K562 (cell line): ENCODE measurements around the gene QRICH1. TPM values are rescaled to one million over a fixed set of nuclear protein-coding genes. Genes with fewer than 3 reads are reported as not detected.

Source experiments
- FIP1L1 ChIP-seq: fragments of 200-400 bp; formaldehyde crosslinking; IDR thresholded peaks from 2 replicates; pipeline ENCODE4 v1.6.1; 2018; ENCODE audit warnings: mild to moderate bottlenecking, low read depth, low read length; ENCODE audit not compliant: poor library complexity, severe bottlenecking
- FOXK2 ChIP-seq, 2 experiments: fragments of 450-650 bp; IDR thresholded peaks in 1 of 2; conservative IDR thresholded peaks in 1 of 2; 2 replicates each; pipeline ENCODE4 v1.6.1; 2016; ENCODE audit warnings: low read depth in 2 of 2, mild to moderate bottlenecking in 1 of 2
- GTF2E2 ChIP-seq: fragments of 200-800 bp; sonication (Bioruptor generic); IDR thresholded peaks from 2 replicates; pipeline ENCODE4 v1.6.1; 2016; ENCODE audit warnings: missing genetic modification characterization, missing compliant biosample characterization
- HNRNPH1 ChIP-seq: fragments of 200-400 bp; formaldehyde crosslinking; optimal IDR thresholded peaks from 2 replicates; pipeline ENCODE3; 2017; ENCODE audit warnings: low read depth, mild to moderate bottlenecking, low read length, moderate library complexity
- MECOM ChIP-seq: fragments of 250-450 bp; sonication (Bioruptor Pico); IDR thresholded peaks from 2 replicates; pipeline ENCODE4 v1.8.0; 2022; ENCODE audit warnings: inconsistent platforms
- NR2F6 ChIP-seq: fragments of 450-650 bp; formaldehyde crosslinking; IDR thresholded peaks from 2 replicates; pipeline ENCODE4 v1.4.0; 2020; ENCODE audit warnings: mild to moderate bottlenecking
- PHF21A ChIP-seq: fragments of 450-650 bp; IDR thresholded peaks from 2 replicates; pipeline ENCODE4 v1.6.1; 2017; ENCODE audit warnings: low read depth, borderline replicate concordance
- SIN3A ChIP-seq, 2 experiments: fragments of 150-350 bp in 1 of 2; IDR thresholded peaks; 2 replicates each; pipeline ENCODE4 v1.6.1; 2011 to 2016; ENCODE audit warnings: borderline replicate concordance in 2 of 2, low read depth in 2 of 2, low read length in 2 of 2, mild to moderate bottlenecking in 2 of 2, moderate library complexity in 2 of 2; ENCODE audit not compliant: control insufficient read depth in 1 of 2
- SMAD3 ChIP-seq: fragments of 450-650 bp; formaldehyde crosslinking; conservative IDR thresholded peaks from 2 replicates; pipeline ENCODE4 v1.4.0; 2020; ENCODE audit warnings: mild to moderate bottlenecking
- SREBF1 ChIP-seq: fragments of 150-350 bp; IDR thresholded peaks from 2 replicates; pipeline ENCODE4 v1.6.1; 2014; ENCODE audit warnings: antibody characterized with exemption, low read depth, low read length, borderline replicate concordance
- TAF9B ChIP-seq: fragments of 450-650 bp; IDR thresholded peaks from 2 replicates; pipeline ENCODE4 v1.6.1; 2018; ENCODE audit warnings: mild to moderate bottlenecking; ENCODE audit not compliant: partially characterized antibody
- ZNF133 ChIP-seq: fragments of 250-450 bp; sonication (Bioruptor Pico); IDR thresholded peaks from 2 replicates; pipeline ENCODE4 v1.4.0; 2020; ENCODE audit warnings: mild to moderate bottlenecking
- ZNF316 ChIP-seq: fragments of 450-650 bp; IDR thresholded peaks from 2 replicates; pipeline ENCODE4 v1.6.1; 2016
- polyA plus RNA-seq, 8 experiments: library from polyadenylated mRNA; depleted of rRNA in 4 of 8; stranded (reverse) in 5 of 8; unstranded in 3 of 8; fragments of >200 nt; fragmentation: Nextera tagmentation in 2 of 8; fragmentation: Illumina TruSeq in 1 of 8; extraction: Ambion mirVana in 2 of 8; extraction: Trizol in 1 of 8; gene quantifications; 2 replicates each; pipeline versions ENCODE4 v1.2.1 to v1.2.3, GENCODE V29; 2011 to 2014; ENCODE audit warnings: inconsistent platforms in 1 of 8, missing spikeins in 1 of 8
- total RNA-seq, 7 experiments: library from RNA; depleted of rRNA in 6 of 7; stranded (reverse); fragments of >200 nt in 6 of 7; fragmentation: Illumina TruSeq in 2 of 7; extraction: Trizol in 2 of 7; gene quantifications; 2 replicates each; pipeline versions ENCODE4 v1.2.1 to v1.2.3, GENCODE V29; 2011 to 2021; ENCODE audit warnings: low replicate concordance in 1 of 7
- TF ChIP-seq, protein P1 (sequence below): fragments of 200-400 bp; formaldehyde crosslinking; IDR thresholded peaks from 2 replicates; pipeline ENCODE4 v1.6.1; 2017; ENCODE audit warnings: mild to moderate bottlenecking, low read depth, low read length, moderate library complexity
- TF ChIP-seq, protein P2 (sequence below): fragments of 250-450 bp; sonication (Bioruptor Pico); IDR thresholded peaks from 2 replicates; pipeline ENCODE4 v1.8.0; 2022; ENCODE audit warnings: inconsistent platforms, mild to moderate bottlenecking, moderate library complexity, borderline replicate concordance
- TF ChIP-seq, protein P3 (sequence below): fragments of 250-450 bp; sonication (Bioruptor Pico); IDR thresholded peaks from 2 replicates; pipeline ENCODE4 v1.5.0; 2020; ENCODE audit warnings: mild to moderate bottlenecking, borderline replicate concordance
- TF ChIP-seq, protein P4 (sequence below): fragments of 250-450 bp; sonication (Bioruptor Pico); IDR thresholded peaks from 2 replicates; pipeline ENCODE4 v1.9.0; 2021; ENCODE audit warnings: mild to moderate bottlenecking, inconsistent platforms
- TF ChIP-seq, protein P5 (sequence below): sonication (generic); formaldehyde crosslinking; IDR thresholded peaks from 2 replicates; pipeline ENCODE4 v1.8.0; 2022; ENCODE audit warnings: mild to moderate bottlenecking, missing genetic modification reagents

QRICH1 gene
- total and polyA plus RNA-seq, 9 of the 15 experiments (the other 6 are each of a cell fraction or from before 2014, with no cell fraction given), result 20.1 to 99.2 (median 56.7) TPM

DNA sequence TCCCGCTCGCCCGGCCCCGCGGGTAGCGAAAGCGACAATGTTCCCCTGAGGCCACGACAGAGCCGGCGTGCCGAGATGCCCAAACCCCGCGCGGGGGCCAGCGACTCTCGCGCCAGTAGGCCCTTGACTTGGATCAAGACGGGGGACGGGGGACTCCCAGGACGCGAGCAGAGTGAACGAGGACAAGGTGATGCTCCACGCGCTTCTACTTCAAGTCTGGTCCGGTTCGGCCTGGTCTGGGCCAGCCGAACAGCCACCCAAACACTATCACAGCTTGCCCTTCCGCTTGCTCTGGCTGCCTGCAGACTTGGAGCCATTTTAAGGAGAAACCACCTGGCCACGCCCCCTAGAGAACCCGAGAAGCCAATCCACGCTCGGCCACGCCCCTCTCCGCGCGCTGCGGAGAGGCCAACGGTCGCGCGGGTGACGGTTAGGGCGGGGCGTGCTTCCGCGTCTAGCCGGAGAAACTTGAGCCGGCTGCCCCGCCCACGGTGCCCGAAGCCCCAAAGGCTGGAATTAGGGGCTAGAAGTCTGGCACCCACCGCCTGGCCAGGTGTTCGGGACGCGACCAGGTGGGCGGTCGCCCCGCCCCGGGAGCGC is 72.6 kb downstream of the QRICH1 start (continued):
- TF ChIP-seq HNRNPH1, result no peak
- TF ChIP-seq FOXK2 (conservative IDR thresholded peaks at IDR 0.05 in 1 of 2, IDR thresholded peaks at IDR 0.05 in 1 of 2; ENCODE audit: low read depth in 2 of 2), result no peak
- peak; percentile 79 for TF ChIP-seq TAF9B
- no peak for TF ChIP-seq MECOM (CRISPR knock-in tag)
- TF ChIP-seq GTF2E2 (tag), result peak; percentile 87; the same call in 1 of the 2 replicates
- TF ChIP-seq ZNF133 (CRISPR knock-in tag), result no peak
- 0 out of 2 replicates have a peak, but pooled peaks have one; percentile 20 for TF ChIP-seq SMAD3
- no peak for TF ChIP-seq ZNF316
- 0 out of 2 replicates have a peak, but pooled peaks have one; percentile 4 for TF ChIP-seq PHF21A
- TF ChIP-seq, protein P1, sequence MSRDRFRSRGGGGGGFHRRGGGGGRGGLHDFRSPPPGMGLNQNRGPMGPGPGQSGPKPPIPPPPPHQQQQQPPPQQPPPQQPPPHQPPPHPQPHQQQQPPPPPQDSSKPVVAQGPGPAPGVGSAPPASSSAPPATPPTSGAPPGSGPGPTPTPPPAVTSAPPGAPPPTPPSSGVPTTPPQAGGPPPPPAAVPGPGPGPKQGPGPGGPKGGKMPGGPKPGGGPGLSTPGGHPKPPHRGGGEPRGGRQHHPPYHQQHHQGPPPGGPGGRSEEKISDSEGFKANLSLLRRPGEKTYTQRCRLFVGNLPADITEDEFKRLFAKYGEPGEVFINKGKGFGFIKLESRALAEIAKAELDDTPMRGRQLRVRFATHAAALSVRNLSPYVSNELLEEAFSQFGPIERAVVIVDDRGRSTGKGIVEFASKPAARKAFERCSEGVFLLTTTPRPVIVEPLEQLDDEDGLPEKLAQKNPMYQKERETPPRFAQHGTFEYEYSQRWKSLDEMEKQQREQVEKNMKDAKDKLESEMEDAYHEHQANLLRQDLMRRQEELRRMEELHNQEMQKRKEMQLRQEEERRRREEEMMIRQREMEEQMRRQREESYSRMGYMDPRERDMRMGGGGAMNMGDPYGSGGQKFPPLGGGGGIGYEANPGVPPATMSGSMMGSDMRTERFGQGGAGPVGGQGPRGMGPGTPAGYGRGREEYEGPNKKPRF, result no peak
- TF ChIP-seq FIP1L1, result peak; percentile 84
- TF ChIP-seq, protein P2, sequence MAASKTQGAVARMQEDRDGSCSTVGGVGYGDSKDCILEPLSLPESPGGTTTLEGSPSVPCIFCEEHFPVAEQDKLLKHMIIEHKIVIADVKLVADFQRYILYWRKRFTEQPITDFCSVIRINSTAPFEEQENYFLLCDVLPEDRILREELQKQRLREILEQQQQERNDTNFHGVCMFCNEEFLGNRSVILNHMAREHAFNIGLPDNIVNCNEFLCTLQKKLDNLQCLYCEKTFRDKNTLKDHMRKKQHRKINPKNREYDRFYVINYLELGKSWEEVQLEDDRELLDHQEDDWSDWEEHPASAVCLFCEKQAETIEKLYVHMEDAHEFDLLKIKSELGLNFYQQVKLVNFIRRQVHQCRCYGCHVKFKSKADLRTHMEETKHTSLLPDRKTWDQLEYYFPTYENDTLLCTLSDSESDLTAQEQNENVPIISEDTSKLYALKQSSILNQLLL (CRISPR knock-in tag), result no peak
- TF ChIP-seq, protein P3, sequence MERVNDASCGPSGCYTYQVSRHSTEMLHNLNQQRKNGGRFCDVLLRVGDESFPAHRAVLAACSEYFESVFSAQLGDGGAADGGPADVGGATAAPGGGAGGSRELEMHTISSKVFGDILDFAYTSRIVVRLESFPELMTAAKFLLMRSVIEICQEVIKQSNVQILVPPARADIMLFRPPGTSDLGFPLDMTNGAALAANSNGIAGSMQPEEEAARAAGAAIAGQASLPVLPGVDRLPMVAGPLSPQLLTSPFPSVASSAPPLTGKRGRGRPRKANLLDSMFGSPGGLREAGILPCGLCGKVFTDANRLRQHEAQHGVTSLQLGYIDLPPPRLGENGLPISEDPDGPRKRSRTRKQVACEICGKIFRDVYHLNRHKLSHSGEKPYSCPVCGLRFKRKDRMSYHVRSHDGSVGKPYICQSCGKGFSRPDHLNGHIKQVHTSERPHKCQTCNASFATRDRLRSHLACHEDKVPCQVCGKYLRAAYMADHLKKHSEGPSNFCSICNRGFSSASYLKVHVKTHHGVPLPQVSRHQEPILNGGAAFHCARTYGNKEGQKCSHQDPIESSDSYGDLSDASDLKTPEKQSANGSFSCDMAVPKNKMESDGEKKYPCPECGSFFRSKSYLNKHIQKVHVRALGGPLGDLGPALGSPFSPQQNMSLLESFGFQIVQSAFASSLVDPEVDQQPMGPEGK (CRISPR knock-in tag), result no peak
- peak in 1 of 2 experiments; percentile 75; a peak in 1 of 4 replicates for TF ChIP-seq SIN3A (IDR thresholded peaks at IDR 0.05; ENCODE audit: borderline replicate concordance in 2 of 2, control insufficient read depth in 1 of 2, low read depth in 2 of 2, low read length in 2 of 2)
- no peak for TF ChIP-seq NR2F6 (CRISPR knock-in tag)
- TF ChIP-seq, protein P4, sequence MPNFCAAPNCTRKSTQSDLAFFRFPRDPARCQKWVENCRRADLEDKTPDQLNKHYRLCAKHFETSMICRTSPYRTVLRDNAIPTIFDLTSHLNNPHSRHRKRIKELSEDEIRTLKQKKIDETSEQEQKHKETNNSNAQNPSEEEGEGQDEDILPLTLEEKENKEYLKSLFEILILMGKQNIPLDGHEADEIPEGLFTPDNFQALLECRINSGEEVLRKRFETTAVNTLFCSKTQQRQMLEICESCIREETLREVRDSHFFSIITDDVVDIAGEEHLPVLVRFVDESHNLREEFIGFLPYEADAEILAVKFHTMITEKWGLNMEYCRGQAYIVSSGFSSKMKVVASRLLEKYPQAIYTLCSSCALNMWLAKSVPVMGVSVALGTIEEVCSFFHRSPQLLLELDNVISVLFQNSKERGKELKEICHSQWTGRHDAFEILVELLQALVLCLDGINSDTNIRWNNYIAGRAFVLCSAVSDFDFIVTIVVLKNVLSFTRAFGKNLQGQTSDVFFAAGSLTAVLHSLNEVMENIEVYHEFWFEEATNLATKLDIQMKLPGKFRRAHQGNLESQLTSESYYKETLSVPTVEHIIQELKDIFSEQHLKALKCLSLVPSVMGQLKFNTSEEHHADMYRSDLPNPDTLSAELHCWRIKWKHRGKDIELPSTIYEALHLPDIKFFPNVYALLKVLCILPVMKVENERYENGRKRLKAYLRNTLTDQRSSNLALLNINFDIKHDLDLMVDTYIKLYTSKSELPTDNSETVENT, result peak; percentile 89; the same call in 1 of the 2 replicates
- TF ChIP-seq SREBF1, result no peak
- TF ChIP-seq, protein P5, sequence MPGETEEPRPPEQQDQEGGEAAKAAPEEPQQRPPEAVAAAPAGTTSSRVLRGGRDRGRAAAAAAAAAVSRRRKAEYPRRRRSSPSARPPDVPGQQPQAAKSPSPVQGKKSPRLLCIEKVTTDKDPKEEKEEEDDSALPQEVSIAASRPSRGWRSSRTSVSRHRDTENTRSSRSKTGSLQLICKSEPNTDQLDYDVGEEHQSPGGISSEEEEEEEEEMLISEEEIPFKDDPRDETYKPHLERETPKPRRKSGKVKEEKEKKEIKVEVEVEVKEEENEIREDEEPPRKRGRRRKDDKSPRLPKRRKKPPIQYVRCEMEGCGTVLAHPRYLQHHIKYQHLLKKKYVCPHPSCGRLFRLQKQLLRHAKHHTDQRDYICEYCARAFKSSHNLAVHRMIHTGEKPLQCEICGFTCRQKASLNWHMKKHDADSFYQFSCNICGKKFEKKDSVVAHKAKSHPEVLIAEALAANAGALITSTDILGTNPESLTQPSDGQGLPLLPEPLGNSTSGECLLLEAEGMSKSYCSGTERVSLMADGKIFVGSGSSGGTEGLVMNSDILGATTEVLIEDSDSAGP (CRISPR knock-in tag), result no peak
